Keratinocyte (primary cell): Measurements from ENCODE around the gene LRRC4.

Experiments used
- CTCF ChIP-seq, 3 experiments: IDR thresholded peaks in 1 of 3; conservative IDR thresholded peaks in 1 of 3; optimal IDR thresholded peaks in 1 of 3; 2 replicates in 2 of 3; 3 replicates in 1 of 3; pipeline versions ENCODE3 to v1.5.1; 2011; ENCODE audit warnings: low read length in 3 of 3, mild to moderate bottlenecking in 3 of 3, moderate library complexity in 2 of 3, control low read depth in 1 of 3, inconsistent platforms in 1 of 3; ENCODE audit not compliant: insufficient read depth in 2 of 3; ENCODE audit errors: extremely low read depth in 1 of 3
- EZH2 ChIP-seq: IDR thresholded peaks from one replicate; pipeline ENCODE4 v1.6.1; 2012; ENCODE audit warnings: inconsistent platforms, mild to moderate bottlenecking, low read length, moderate library complexity

- no peak for TF ChIP-seq EZH2
- no peak for TF ChIP-seq CTCF (optimal IDR thresholded peaks at IDR 0.05 in 1 of 3, IDR thresholded peaks at IDR 0.05 in 1 of 3, conservative IDR thresholded peaks at IDR 0.05 in 1 of 3; ENCODE audit: extremely low read depth in 1 of 3, insufficient read depth in 2 of 3, low read length in 3 of 3)
Observed at GRCh38 chr7:128067983-128068382, 36.7 kb upstream of the LRRC4 start.
